KMS-11 (cell line): Measurements from ENCODE around the gene BPGM.
"Not testable (repeated sequence)": the region's sequence is repeated elsewhere in the genome, so short reads cannot be mapped to it uniquely, and the experiment has no call there.

Experiments
- H2AFZ ChIP-seq: fragments of 200-600 bp; sonication (generic); 2 replicates; pipeline ENCODE4 v1.6.1; 2016; ENCODE audit warnings: antibody characterized with exemption, mixed run types, low read depth
- H3K27ac ChIP-seq: fragments of 200-600 bp; sonication (generic); 2 replicates; pipeline ENCODE4 v1.6.1; 2016; ENCODE audit warnings: mild to moderate bottlenecking, mixed run types
- H3K27me3 ChIP-seq: fragments of 200-600 bp; sonication (generic); 2 replicates; pipeline ENCODE4 v1.6.1; 2017; ENCODE audit warnings: mild to moderate bottlenecking, low read depth, mixed run types, moderate library complexity; ENCODE audit not compliant: insufficient read depth
- H3K36me3 ChIP-seq: fragments of 200-600 bp; sonication (generic); 2 replicates; pipeline ENCODE4 v1.6.1; 2017; ENCODE audit warnings: mild to moderate bottlenecking, mixed run types; ENCODE audit not compliant: insufficient read depth
- H3K4me1 ChIP-seq: fragments of 200-600 bp; sonication (generic); 2 replicates; pipeline ENCODE4 v1.6.1; 2016; ENCODE audit warnings: mild to moderate bottlenecking, low read depth, mixed run types; ENCODE audit not compliant: poor library complexity, severe bottlenecking
- H3K4me2 ChIP-seq: fragments of 200-600 bp; sonication (generic); 2 replicates; pipeline ENCODE4 v1.7.0; 2016; ENCODE audit warnings: mild to moderate bottlenecking, mixed run types
- H3K4me3 ChIP-seq: fragments of 200-600 bp; sonication (generic); IDR thresholded peaks from 2 replicates; pipeline ENCODE4 v1.6.1; 2017; ENCODE audit warnings: low read depth, low read length, mixed read lengths; ENCODE audit not compliant: insufficient read depth
- H3K79me2 ChIP-seq: fragments of 200-600 bp; sonication (generic); 2 replicates; pipeline ENCODE4 v1.6.1; 2016; ENCODE audit warnings: low read depth, mixed run types; ENCODE audit not compliant: insufficient read depth
- H3K9ac ChIP-seq: fragments of 200-600 bp; sonication (generic); 2 replicates; pipeline ENCODE4 v1.6.1; 2016; ENCODE audit warnings: mild to moderate bottlenecking, mixed run types
- H4K20me1 ChIP-seq: fragments of 200-600 bp; sonication (generic); 2 replicates; pipeline ENCODE4 v1.6.1; 2016; ENCODE audit warnings: mild to moderate bottlenecking, mixed run types; ENCODE audit not compliant: insufficient read depth
- TF ChIP-seq, protein P1 (sequence below): fragments of 200-600 bp; sonication (generic); conservative IDR thresholded peaks from 2 replicates; pipeline ENCODE4 v1.6.1; 2017; ENCODE audit warnings: low read depth, mild to moderate bottlenecking, antibody characterized with exemption, low read length, moderate library complexity, mixed read lengths

The BPGM gene

DNA sequence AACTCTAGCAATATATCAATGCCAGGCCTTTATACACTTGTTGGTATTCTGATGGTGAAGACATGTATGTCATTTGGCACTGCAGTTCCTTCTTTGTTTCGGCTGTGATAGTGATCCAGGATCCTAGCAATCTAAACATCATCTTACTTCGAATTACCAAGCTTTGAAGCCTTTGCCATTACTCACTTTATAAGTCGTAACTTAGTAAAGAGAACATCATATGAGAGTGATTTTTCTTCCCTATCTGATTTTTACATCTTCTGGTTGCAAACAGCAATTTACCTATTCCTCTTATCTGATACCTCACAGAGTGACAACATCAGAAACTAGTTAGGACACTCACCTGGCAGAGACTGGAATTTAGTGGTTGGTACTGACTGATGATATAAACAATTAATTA is 7.6 kb upstream of the BPGM start:
- Histone ChIP-seq H2AFZ (no peak overlapping the region), H3K9ac (no peak overlapping the region), H3K4me2 (no peak overlapping the region), H3K4me1 (peaks cover 21% of the 10 kb centered on the region), H3K36me3 (no peaks in the 10 kb centered on the region), H4K20me1 (no peaks in the 10 kb centered on the region), H3K27me3 (no peaks in the 10 kb centered on the region), H3K27ac (no peak overlapping the region), H3K4me3 (no peak overlapping the region), H3K79me2 (no peaks in the 10 kb centered on the region)
- TF ChIP-seq, protein P1, sequence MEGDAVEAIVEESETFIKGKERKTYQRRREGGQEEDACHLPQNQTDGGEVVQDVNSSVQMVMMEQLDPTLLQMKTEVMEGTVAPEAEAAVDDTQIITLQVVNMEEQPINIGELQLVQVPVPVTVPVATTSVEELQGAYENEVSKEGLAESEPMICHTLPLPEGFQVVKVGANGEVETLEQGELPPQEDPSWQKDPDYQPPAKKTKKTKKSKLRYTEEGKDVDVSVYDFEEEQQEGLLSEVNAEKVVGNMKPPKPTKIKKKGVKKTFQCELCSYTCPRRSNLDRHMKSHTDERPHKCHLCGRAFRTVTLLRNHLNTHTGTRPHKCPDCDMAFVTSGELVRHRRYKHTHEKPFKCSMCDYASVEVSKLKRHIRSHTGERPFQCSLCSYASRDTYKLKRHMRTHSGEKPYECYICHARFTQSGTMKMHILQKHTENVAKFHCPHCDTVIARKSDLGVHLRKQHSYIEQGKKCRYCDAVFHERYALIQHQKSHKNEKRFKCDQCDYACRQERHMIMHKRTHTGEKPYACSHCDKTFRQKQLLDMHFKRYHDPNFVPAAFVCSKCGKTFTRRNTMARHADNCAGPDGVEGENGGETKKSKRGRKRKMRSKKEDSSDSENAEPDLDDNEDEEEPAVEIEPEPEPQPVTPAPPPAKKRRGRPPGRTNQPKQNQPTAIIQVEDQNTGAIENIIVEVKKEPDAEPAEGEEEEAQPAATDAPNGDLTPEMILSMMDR, result no peak

GRCh38 chr7:134639683-134640279 is 6.9 kb upstream of the BPGM start:
- TF ChIP-seq, protein P1, result no peak
- H3K9ac ChIP-seq, result no peak overlapping the region

GRCh38 chr7:134640842-134641715 is 5.6 kb upstream of the BPGM start:
- H4K20me1 ChIP-seq, result no peaks in the 10 kb centered on the region
- TF ChIP-seq, protein P1, result no peak
- no peak overlapping the region for H3K4me3 ChIP-seq
- peaks cover 5% of the 10 kb centered on the region; the same call in 1 of the 2 replicates for H3K79me2 ChIP-seq
- H3K4me1 ChIP-seq, result peaks cover 15% of the 10 kb centered on the region
- no peak overlapping the region for H3K9ac ChIP-seq
- H3K27me3 ChIP-seq, result no peaks in the 10 kb centered on the region
- no peak overlapping the region for H2AFZ ChIP-seq
- no peaks in the 10 kb centered on the region for H3K36me3 ChIP-seq
- no peak overlapping the region for H3K4me2 ChIP-seq
- H3K27ac ChIP-seq, result no peak overlapping the region

More at GRCh38 chr7:134639683-134640279, 6.9 kb upstream of the BPGM start:
- H3K27ac ChIP-seq, result no peak overlapping the region
- no peaks in the 10 kb centered on the region for H3K79me2 ChIP-seq
- no peaks in the 10 kb centered on the region for H3K27me3 ChIP-seq
- H3K4me2 ChIP-seq, result no peak overlapping the region
- no peak overlapping the region for H2AFZ ChIP-seq
- H3K4me3 ChIP-seq, result no peak overlapping the region
- H3K4me1 ChIP-seq, result peaks cover 21% of the 10 kb centered on the region
- no peaks in the 10 kb centered on the region for H3K36me3 ChIP-seq
- H4K20me1 ChIP-seq, result no peaks in the 10 kb centered on the region

DNA sequence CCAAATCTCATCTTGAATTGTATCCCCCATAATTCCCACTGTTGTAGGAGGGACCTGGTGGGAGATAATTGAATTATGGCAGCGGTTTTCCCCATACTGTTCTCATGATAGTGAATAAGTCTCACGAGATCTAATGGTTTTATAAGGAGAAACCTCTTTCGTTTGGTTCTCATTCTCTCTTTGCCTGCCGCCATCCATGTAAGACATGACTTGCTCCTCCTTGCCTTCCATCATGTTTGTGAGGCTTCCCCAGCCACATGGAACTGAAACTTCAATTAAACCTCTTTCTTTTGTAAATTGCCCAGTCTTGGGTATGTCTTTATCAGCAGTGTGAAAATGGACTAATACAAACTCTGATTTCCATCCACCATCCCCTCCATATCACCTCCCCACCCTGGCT is 4.7 kb upstream of the BPGM start:
- not testable (repeated sequence) for H2AFZ ChIP-seq, H3K4me1 ChIP-seq, H3K79me2 ChIP-seq, H3K27ac ChIP-seq, H3K4me3 ChIP-seq, H3K9ac ChIP-seq, H4K20me1 ChIP-seq, H3K36me3 ChIP-seq, H3K27me3 ChIP-seq, H3K4me2 ChIP-seq

DNA sequence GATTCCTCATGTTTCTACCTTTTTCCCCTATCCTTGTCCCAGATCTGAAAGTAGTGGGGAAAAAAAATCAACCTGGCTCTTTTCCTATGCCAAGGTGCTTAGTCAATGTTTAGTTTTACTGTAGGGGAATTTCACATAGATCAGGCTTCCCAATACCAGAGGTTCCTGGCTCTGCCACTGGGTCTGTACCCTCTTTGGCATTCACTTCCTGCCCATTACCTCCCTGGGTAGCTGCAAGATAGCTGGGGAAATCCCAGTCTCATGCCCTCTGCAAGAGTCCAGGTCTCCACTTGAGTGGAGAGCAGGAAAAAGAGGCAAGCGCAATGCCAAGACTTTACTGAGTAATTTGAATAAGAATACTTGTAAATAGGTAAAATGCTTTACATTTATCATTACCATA is 3.5 kb upstream of the BPGM start:
- TF ChIP-seq, protein P1, result no peak
- Histone ChIP-seq H3K27ac (no peak overlapping the region), H3K79me2 (peaks cover 5% of the 10 kb centered on the region; the same call in 1 of the 2 replicates), H2AFZ (no peak overlapping the region), H4K20me1 (no peaks in the 10 kb centered on the region), H3K9ac (no peak overlapping the region), H3K27me3 (no peaks in the 10 kb centered on the region), H3K4me3 (no peak overlapping the region), H3K4me2 (no peak overlapping the region), H3K4me1 (peaks cover 7% of the 10 kb centered on the region), H3K36me3 (no peaks in the 10 kb centered on the region)
